ENCODE results near the gene KLRF2. TPM values are rescaled to one million over a fixed set of nuclear protein-coding genes. Genes with fewer than 3 reads are reported as not detected.

Gene KLRF2
- total and polyA plus RNA-seq, 4 donors, result not detected

GRCh38 chr12:9928607-9929006 is 47.3 kb downstream of the KLRF2 start:
- no peak for DNase-seq (ENCODE audit: low spot score)
- Histone ChIP-seq H3K27me3 (ENCODE audit: control insufficient read depth in 4 of 4, insufficient read depth in 4 of 4, low read length in 3 of 4) (no peaks in the 10 kb centered on the region), H3K4me3 (ENCODE audit: low read depth in 1 of 3, low read length in 3 of 3) (no peak overlapping the region), H3K27ac (ENCODE audit: low read depth in 1 of 2, low read length in 2 of 2) (no peak overlapping the region), H3K9me3 (ENCODE audit: control insufficient read depth in 4 of 4, low read length in 3 of 4) (no peaks in the 10 kb centered on the region), H3K9ac (ENCODE audit: low read depth in 1 of 2, low read length in 2 of 2) (no peak overlapping the region), H3K4me1 (ENCODE audit: control insufficient read depth in 4 of 4, insufficient read depth in 4 of 4, low read length in 3 of 4) (peaks cover 0 to 2% (median 0%) of the 10 kb centered on the region in 4 donors), H3K36me3 (ENCODE audit: control insufficient read depth in 4 of 4, insufficient read depth in 3 of 4, low read depth in 1 of 4, low read length in 3 of 4) (no peaks in the 10 kb centered on the region)
- TF ChIP-seq YY1 (IDR thresholded peaks at IDR 0.05) (no peak), CTCF (IDR thresholded peaks at IDR 0.05; ENCODE audit: low read depth, low read length, missing input control) (no peak), FOXA1 (IDR thresholded peaks at IDR 0.05) (no peak), NR2F2 (IDR thresholded peaks at IDR 0.05) (no peak), REST (IDR thresholded peaks at IDR 0.05) (no peak), GABPA (IDR thresholded peaks at IDR 0.05 in 1 of 2, conservative IDR thresholded peaks at IDR 0.05 in 1 of 2) (no peak), HNF4G (IDR thresholded peaks at IDR 0.05) (no peak), MAX (IDR thresholded peaks at IDR 0.05) (no peak), ATF3 (IDR thresholded peaks at IDR 0.05) (no peak), EGR1 (IDR thresholded peaks at IDR 0.05; ENCODE audit: low read depth in 2 of 2) (no peak), FOXA2 (IDR thresholded peaks at IDR 0.05) (no peak), HNF4A (conservative IDR thresholded peaks at IDR 0.05) (no peak), JUND (IDR thresholded peaks at IDR 0.05) (no peak), RAD21 (IDR thresholded peaks at IDR 0.05) (no peak), TAF1 (conservative IDR thresholded peaks at IDR 0.05) (no peak), ZBTB33 (IDR thresholded peaks at IDR 0.05) (no peak), RXRA (IDR thresholded peaks at IDR 0.05) (no peak), SP1 (IDR thresholded peaks at IDR 0.05) (no peak)
- 90% methylated on average over 3 of the region's 3 CpGs for WGBS
